ENCODE measurements around the gene KREMEN2. TPM values are rescaled to one million over a fixed set of nuclear protein-coding genes. Genes with fewer than 3 reads are reported as not detected.

KREMEN2 gene
- total and polyA plus RNA-seq, 2 experiments from 2014 or later = 3.6 to 4.9 TPM

- TF ChIP-seq EZH2 (IDR thresholded peaks at IDR 0.05; ENCODE audit: borderline replicate concordance) (no peak), EZH2phosphoT487 (IDR thresholded peaks at IDR 0.05; ENCODE audit: low read depth, severe bottlenecking, unreplicated experiment) (no peak)
- H3K27me3 ChIP-seq = no peaks in the 10 kb centered on the region
- peaks cover 3% of the 10 kb centered on the region for H3K4me1 ChIP-seq (ENCODE audit: insufficient read depth)
- DNase-seq (ENCODE audit: low spot score) = no peak
- WGBS (ENCODE audit: low lambda C conversion rate, missing lambda C conversion rate) = 94% methylated on average over 12 of the region's 15 CpGs
- no peaks in the 10 kb centered on the region for H4K20me1 ChIP-seq (ENCODE audit: insufficient read depth, poor library complexity, severe bottlenecking)
- no peak overlapping the region for H3K4me3 ChIP-seq
- H3K79me2 ChIP-seq = no peaks in the 10 kb centered on the region
- H2AFZ ChIP-seq = no peak overlapping the region
- no peaks in the 10 kb centered on the region for H3K36me3 ChIP-seq (replicated peaks; ENCODE audit: insufficient read depth, low read depth)
- no peaks in the 10 kb centered on the region for H3K9me2 ChIP-seq (replicated peaks; ENCODE audit: insufficient read depth)
- no peak overlapping the region for H3K27ac ChIP-seq
- H3K4me2 ChIP-seq = no peak overlapping the region
- no peaks in the 10 kb centered on the region for H3K9me3 ChIP-seq (ENCODE audit: low read depth)
Observed at GRCh38 chr16:2974319-2975056, 10.4 kb downstream of the KREMEN2 start.

GRCh38 chr16:2975161-2975795, 11.2 kb downstream of the KREMEN2 start:
- Histone ChIP-seq H3K9me3 (ENCODE audit: low read depth) (no peaks in the 10 kb centered on the region), H3K4me1 (ENCODE audit: insufficient read depth) (peaks cover 2% of the 10 kb centered on the region), H2AFZ (no peak overlapping the region), H3K4me3 (no peak overlapping the region), H3K36me3 (replicated peaks; ENCODE audit: insufficient read depth, low read depth) (no peaks in the 10 kb centered on the region), H3K27ac (no peak overlapping the region), H3K79me2 (peaks cover 5% of the 10 kb centered on the region), H3K4me2 (no peak overlapping the region), H3K27me3 (no peaks in the 10 kb centered on the region), H3K9me2 (replicated peaks; ENCODE audit: insufficient read depth) (no peaks in the 10 kb centered on the region), H4K20me1 (ENCODE audit: insufficient read depth, poor library complexity, severe bottlenecking) (no peaks in the 10 kb centered on the region)
- WGBS (ENCODE audit: low lambda C conversion rate, missing lambda C conversion rate) = 96% methylated on average over 28 of the region's 28 CpGs
- DNase-seq (ENCODE audit: low spot score) = no peak
- TF ChIP-seq EZH2 (IDR thresholded peaks at IDR 0.05; ENCODE audit: borderline replicate concordance) = no peak
- no peak for TF ChIP-seq EZH2phosphoT487 (IDR thresholded peaks at IDR 0.05; ENCODE audit: low read depth, severe bottlenecking, unreplicated experiment)
- TF ChIP-seq CTCF (IDR thresholded peaks at IDR 0.05; ENCODE audit: poor library complexity) = no peak

DNA sequence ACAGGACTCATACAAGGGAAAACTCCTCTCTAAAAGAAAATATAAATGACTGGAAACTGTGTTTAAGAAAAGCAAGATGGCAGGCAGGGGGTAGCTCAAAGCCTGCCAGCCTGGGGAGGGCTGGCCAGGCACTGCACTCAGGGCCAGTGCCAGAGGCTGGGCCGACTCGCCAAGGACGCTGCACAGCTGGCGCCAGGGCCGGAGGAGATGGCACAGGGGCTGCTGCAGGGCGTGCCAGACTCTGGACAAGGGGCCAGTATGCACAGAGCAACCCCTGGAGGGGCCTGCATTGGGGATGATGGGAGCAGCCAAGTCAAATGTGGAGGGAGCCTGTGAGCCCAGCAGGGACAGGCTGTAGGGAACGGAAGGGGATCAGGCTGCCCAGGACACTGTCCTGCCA, 12.1 kb downstream of the KREMEN2 start:
- no peaks in the 10 kb centered on the region for H3K9me3 ChIP-seq (ENCODE audit: low read depth)
- DNase-seq (ENCODE audit: low spot score) = no peak
- WGBS (ENCODE audit: low lambda C conversion rate, missing lambda C conversion rate) = 93% methylated on average over 7 of the region's 7 CpGs
- TF ChIP-seq CTCF (IDR thresholded peaks at IDR 0.05; ENCODE audit: poor library complexity) (no peak), EZH2 (IDR thresholded peaks at IDR 0.05; ENCODE audit: borderline replicate concordance) (no peak), EZH2phosphoT487 (IDR thresholded peaks at IDR 0.05; ENCODE audit: low read depth, severe bottlenecking, unreplicated experiment) (no peak)
- H3K36me3 ChIP-seq (replicated peaks; ENCODE audit: insufficient read depth, low read depth) = no peaks in the 10 kb centered on the region
- H3K4me1 ChIP-seq (ENCODE audit: insufficient read depth) = peaks cover 6% of the 10 kb centered on the region
- no peaks in the 10 kb centered on the region for H3K27me3 ChIP-seq
- H3K4me2 ChIP-seq = no peak overlapping the region
- H3K27ac ChIP-seq = no peak overlapping the region
- H4K20me1 ChIP-seq (ENCODE audit: insufficient read depth, poor library complexity, severe bottlenecking) = no peaks in the 10 kb centered on the region
- no peak overlapping the region for H2AFZ ChIP-seq
- H3K79me2 ChIP-seq = peaks cover 5% of the 10 kb centered on the region
- H3K4me3 ChIP-seq = no peak overlapping the region
- no peaks in the 10 kb centered on the region for H3K9me2 ChIP-seq (replicated peaks; ENCODE audit: insufficient read depth)

DNA sequence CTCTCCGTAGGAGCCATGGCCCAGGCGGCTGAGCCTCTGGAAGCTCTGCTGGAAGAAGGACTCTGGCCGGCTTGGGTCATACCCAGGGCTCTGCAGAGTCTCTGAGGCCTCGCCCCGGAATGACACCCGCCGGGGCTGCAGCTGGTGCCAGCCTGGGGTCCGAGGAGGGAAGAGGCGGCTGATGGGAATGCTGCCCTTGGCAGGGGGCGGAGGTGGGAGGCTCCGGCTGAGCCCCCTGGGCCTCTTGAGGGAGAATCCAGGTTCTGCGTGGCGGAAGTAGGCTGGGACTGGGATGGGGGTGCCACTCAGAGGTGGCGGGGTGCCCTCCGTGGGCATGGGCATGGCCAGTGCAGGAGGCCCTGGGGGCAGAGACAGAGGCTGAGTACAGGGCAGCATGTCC, 12.6 kb downstream of the KREMEN2 start:
- H3K27ac ChIP-seq = no peak overlapping the region
- H3K9me3 ChIP-seq (ENCODE audit: low read depth) = no peaks in the 10 kb centered on the region
- DNase-seq (ENCODE audit: low spot score) = no peak
- H3K27me3 ChIP-seq = no peaks in the 10 kb centered on the region
- H4K20me1 ChIP-seq (ENCODE audit: insufficient read depth, poor library complexity, severe bottlenecking) = no peaks in the 10 kb centered on the region
- H2AFZ ChIP-seq = no peak overlapping the region
- no peaks in the 10 kb centered on the region for H3K9me2 ChIP-seq (replicated peaks; ENCODE audit: insufficient read depth)
- no peak overlapping the region for H3K4me2 ChIP-seq
- peaks cover 9% of the 10 kb centered on the region for H3K4me1 ChIP-seq (ENCODE audit: insufficient read depth)
- TF ChIP-seq EZH2 (IDR thresholded peaks at IDR 0.05; ENCODE audit: borderline replicate concordance) (no peak), EZH2phosphoT487 (IDR thresholded peaks at IDR 0.05; ENCODE audit: low read depth, severe bottlenecking, unreplicated experiment) (no peak), CTCF (IDR thresholded peaks at IDR 0.05; ENCODE audit: poor library complexity) (no peak)
- H3K79me2 ChIP-seq = peaks cover 5% of the 10 kb centered on the region
- H3K36me3 ChIP-seq (replicated peaks; ENCODE audit: insufficient read depth, low read depth) = no peaks in the 10 kb centered on the region
- WGBS (ENCODE audit: low lambda C conversion rate, missing lambda C conversion rate) = 95% methylated on average over 15 of the region's 15 CpGs
- H3K4me3 ChIP-seq = no peak overlapping the region
